H9 (cell line): ENCODE data around the gene KIF12. TPM values are rescaled to one million over a fixed set of nuclear protein-coding genes. Genes with fewer than 3 reads are reported as not detected.
"Not testable (repeated sequence)": the region's sequence is repeated elsewhere in the genome, so short reads cannot be mapped to it uniquely, and the experiment has no call there.

ENCODE experiments used
- DNase-seq: peaks from one replicate; pipeline ENCODE4 v3.0.0-alpha.2; 2017
- H2AFZ ChIP-seq: one replicate; pipeline ENCODE4 v1.6.1; 2013; ENCODE audit warnings: mild to moderate bottlenecking, low read length, control low read depth, moderate library complexity
- H2AK5ac ChIP-seq: 2 replicates; pipeline ENCODE4 v1.6.1; 2013; ENCODE audit warnings: low read length, control low read depth, mixed read lengths; ENCODE audit not compliant: insufficient read length
- H2BK120ac ChIP-seq: one replicate; pipeline ENCODE4 v1.6.1; 2013; ENCODE audit warnings: low read depth, mild to moderate bottlenecking, low read length, control low read depth, inconsistent platforms; ENCODE audit not compliant: poor library complexity, severe bottlenecking
- H2BK12ac ChIP-seq: 2 replicates; pipeline ENCODE4 v1.6.1; 2013; ENCODE audit warnings: low read length, control low read depth, mixed read lengths, low read depth; ENCODE audit not compliant: insufficient read length
- H2BK15ac ChIP-seq: 2 replicates; pipeline ENCODE4 v1.6.1; 2013; ENCODE audit warnings: low read depth, low read length, control low read depth
- H2BK20ac ChIP-seq: one replicate; pipeline ENCODE4 v1.6.1; 2013; ENCODE audit warnings: low read depth, mild to moderate bottlenecking, low read length, control low read depth, inconsistent platforms; ENCODE audit not compliant: poor library complexity, severe bottlenecking
- H2BK5ac ChIP-seq: 2 replicates; pipeline ENCODE4 v1.6.1; 2013; ENCODE audit warnings: low read length, control low read depth, mixed read lengths; ENCODE audit not compliant: insufficient read length
- H3K14ac ChIP-seq: 2 replicates; pipeline ENCODE4 v1.6.1; 2013; ENCODE audit warnings: low read length, control low read depth; ENCODE audit not compliant: insufficient read depth
- H3K18ac ChIP-seq: 2 replicates; pipeline ENCODE4 v1.6.1; 2013; ENCODE audit warnings: low read depth, mild to moderate bottlenecking, mixed read lengths, low read length, control low read depth; ENCODE audit not compliant: insufficient read length
- H3K23ac ChIP-seq: 2 replicates; pipeline ENCODE4 v1.6.1; 2013; ENCODE audit warnings: low read length, control low read depth, mixed read lengths, low read depth; ENCODE audit not compliant: insufficient read length
- H3K23me2 ChIP-seq: 2 replicates; pipeline ENCODE4 v1.6.1; 2013; ENCODE audit warnings: low read depth, mild to moderate bottlenecking, mixed read lengths, low read length, control low read depth; ENCODE audit not compliant: insufficient read length, poor library complexity, severe bottlenecking
- H3K27ac ChIP-seq: 2 replicates; pipeline ENCODE4 v1.5.1; 2013; ENCODE audit warnings: low read length, control low read depth, mixed read lengths, low read depth; ENCODE audit not compliant: insufficient read length
- H3K27me3 ChIP-seq: 2 replicates; pipeline ENCODE4 v1.6.1; 2013; ENCODE audit warnings: low read length, control low read depth, inconsistent platforms; ENCODE audit not compliant: insufficient read depth
- H3K4ac ChIP-seq: 2 replicates; pipeline ENCODE4 v1.6.1; 2013; ENCODE audit warnings: low read depth, mild to moderate bottlenecking, control low read depth, inconsistent platforms, low read length, moderate library complexity
- H3K4me1 ChIP-seq: 2 replicates; pipeline ENCODE4 v1.6.1; 2013; ENCODE audit warnings: low read length, control low read depth, inconsistent platforms; ENCODE audit not compliant: insufficient read depth
- H3K4me2 ChIP-seq: 2 replicates; pipeline ENCODE4 v1.6.1; 2013; ENCODE audit warnings: low read length, control low read depth, mixed read lengths; ENCODE audit not compliant: insufficient read length, insufficient read depth
- H3K56ac ChIP-seq: 2 replicates; pipeline ENCODE4 v1.6.1; 2013; ENCODE audit warnings: low read depth, mild to moderate bottlenecking, mixed read lengths, low read length, control low read depth; ENCODE audit not compliant: insufficient read length
- H3K79me1 ChIP-seq: 2 replicates; pipeline ENCODE4 v1.6.1; 2013; ENCODE audit warnings: low read depth, mild to moderate bottlenecking, moderate library complexity, low read length, control low read depth, inconsistent platforms; ENCODE audit not compliant: insufficient read depth, poor library complexity, severe bottlenecking
- H3K79me2 ChIP-seq: 2 replicates; pipeline ENCODE4 v1.6.1; 2013; ENCODE audit warnings: low read length, control low read depth, inconsistent platforms; ENCODE audit not compliant: insufficient read depth
- H3K9ac ChIP-seq: 2 replicates; pipeline ENCODE4 v1.6.1; 2013; ENCODE audit warnings: low read length, control low read depth, mixed read lengths; ENCODE audit not compliant: insufficient read length; ENCODE audit errors: extremely low read depth
- H3K9me3 ChIP-seq: one replicate; pipeline ENCODE4 v1.6.1; 2013; ENCODE audit warnings: low read depth, low read length, inconsistent platforms; ENCODE audit not compliant: control insufficient read depth
- H3T11ph ChIP-seq: one replicate; pipeline ENCODE4 v1.6.1; 2013; ENCODE audit warnings: mild to moderate bottlenecking, low read length, control low read depth, inconsistent platforms
- H4K20me1 ChIP-seq: one replicate; pipeline ENCODE4 v1.6.1; 2013; ENCODE audit not compliant: control insufficient read depth, insufficient read length, insufficient read depth
- H4K5ac ChIP-seq: 2 replicates; pipeline ENCODE4 v1.6.1; 2013; ENCODE audit warnings: low read depth, mild to moderate bottlenecking, mixed read lengths, low read length, control low read depth; ENCODE audit not compliant: insufficient read length
- H4K8ac ChIP-seq: replicated peaks from 2 replicates; pipeline ENCODE4 v1.6.1; 2013; ENCODE audit warnings: low read length, control low read depth, mixed read lengths, low read depth; ENCODE audit not compliant: insufficient read length
- H4K91ac ChIP-seq: 2 replicates; pipeline ENCODE4 v1.6.1; 2013; ENCODE audit warnings: low read depth, mild to moderate bottlenecking, moderate library complexity, mixed read lengths, low read length, control low read depth; ENCODE audit not compliant: insufficient read length
- H3K27ac Mint-ChIP-seq, 3 experiments: 2 replicates in 2 of 3; 3 replicates in 1 of 3; pipeline ENCODE4 v1.8.0; 2020 to 2021; ENCODE audit warnings: mixed read lengths in 3 of 3, mild to moderate bottlenecking in 1 of 3, moderate library complexity in 1 of 3
- H3K27me3 Mint-ChIP-seq: 2 replicates; pipeline ENCODE4 v1.8.0; 2021; ENCODE audit warnings: low read depth, mild to moderate bottlenecking, moderate library complexity, mixed read lengths
- H3K36me3 Mint-ChIP-seq, 3 experiments: 2 replicates in 2 of 3; 3 replicates in 1 of 3; pipeline ENCODE4 v1.8.0; 2020 to 2021; ENCODE audit warnings: low read depth in 3 of 3, mixed read lengths in 3 of 3; ENCODE audit not compliant: insufficient read depth in 1 of 3
- H3K4me1 Mint-ChIP-seq, 2 experiments: 2 replicates each; pipeline ENCODE4 v1.8.0; 2020; ENCODE audit warnings: mixed read lengths in 2 of 2
- H3K4me3 Mint-ChIP-seq, 2 experiments: 2 replicates in 1 of 2; 3 replicates in 1 of 2; pipeline ENCODE4 v1.8.0; 2020 to 2021; ENCODE audit warnings: mild to moderate bottlenecking in 2 of 2, mixed read lengths in 2 of 2, moderate library complexity in 1 of 2
- H3K9me3 Mint-ChIP-seq, 2 experiments: 2 replicates in 1 of 2; 3 replicates in 1 of 2; pipeline ENCODE4 v1.8.0; 2020; ENCODE audit warnings: mild to moderate bottlenecking in 2 of 2, mixed read lengths in 2 of 2, moderate library complexity in 1 of 2
- CTCF ChIP-seq: fragments of 200-600 bp; sonication (generic); conservative IDR thresholded peaks from 3 replicates; pipeline ENCODE4 v1.8.0; 2021; ENCODE audit warnings: antibody characterized with exemption, mild to moderate bottlenecking
- WGBS: extraction: QIAGEN DNeasy Blood & Tissue Kit; methylation state at CpG from one replicate; pipeline ENCODE4 v1.1.7; 2013; ENCODE audit warnings: missing lambda C conversion rate, low lambda C conversion rate, mixed read lengths; ENCODE audit not compliant: insufficient read length; ENCODE audit errors: extremely low coverage; 5-methylcytosine and 5-hydroxymethylcytosine counted together
- total RNA-seq: library from RNA; stranded (reverse); gene quantifications from 2 replicates; pipeline ENCODE4 v1.2.1, GENCODE V29; 2021

KIF12 gene
- total RNA-seq, 1 experiment from 2014 or later, result 3.3 TPM

DNA sequence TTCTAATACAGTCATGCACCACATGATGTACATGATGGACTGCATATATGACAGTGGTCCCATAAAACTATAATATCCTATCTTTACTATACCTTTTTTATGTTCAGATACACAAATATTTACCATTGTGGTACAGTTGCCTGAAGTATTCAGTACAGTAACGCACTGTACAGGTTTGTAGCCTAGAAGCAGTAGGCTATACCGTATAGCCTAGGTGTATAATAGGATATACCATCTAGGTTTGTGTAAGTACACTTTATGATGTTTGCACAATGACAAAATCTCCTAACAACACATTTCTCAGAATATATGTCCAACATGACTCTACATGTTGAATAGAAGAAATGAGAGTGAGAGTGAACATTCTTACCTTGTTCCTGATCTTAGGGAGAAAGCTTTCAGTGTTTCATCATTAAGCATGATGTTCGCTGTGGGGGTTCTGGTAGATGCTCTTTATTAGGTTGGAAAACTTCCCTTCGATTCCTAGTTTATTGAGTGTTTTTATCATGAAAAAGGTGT, 52.8 kb downstream of the KIF12 start:
- Mint-ChIP-seq H3K9me3 (no peaks in the 10 kb centered on the region), H3K4me3 (no peak overlapping the region), H3K27ac (no peak overlapping the region), H3K27me3 (no peaks in the 10 kb centered on the region), H3K4me1 (0 out of 4 replicates have a peak, but pooled peaks cover 0 to 3% of the 10 kb centered on the region in 2 experiments), H3K36me3 (peaks cover 18 to 36% (median 35%) of the 10 kb centered on the region in 3 experiments; a peak in 6 of 7 replicates)
- Histone ChIP-seq H3K4me1 (no peaks in the 10 kb centered on the region), H4K8ac (no peak overlapping the region), H4K20me1 (no peaks in the 10 kb centered on the region), H3K27ac (no peak overlapping the region), H3K18ac (no peak overlapping the region), H3K79me1 (no peaks in the 10 kb centered on the region), H3K27me3 (no peaks in the 10 kb centered on the region), H3T11ph (no peak overlapping the region), H3K56ac (no peak overlapping the region), H2BK120ac (no peak overlapping the region), H3K23me2 (no peaks in the 10 kb centered on the region), H3K9me3 (no peaks in the 10 kb centered on the region), H3K14ac (no peak overlapping the region), H4K91ac (no peak overlapping the region), H2BK12ac (no peak overlapping the region), H2BK20ac (no peak overlapping the region), H2BK15ac (no peak overlapping the region), H3K23ac (no peak overlapping the region), H4K5ac (no peak overlapping the region), H2AFZ (no peak overlapping the region), H3K4ac (no peak overlapping the region), H2BK5ac (no peak overlapping the region), H3K9ac (no peak overlapping the region), H3K4me2 (no peak overlapping the region), H2AK5ac (no peak overlapping the region), H3K79me2 (no peaks in the 10 kb centered on the region)
- no CpG with 5 or more reads among the region's 4 CpGs for WGBS
- no peak for TF ChIP-seq CTCF
- no peak for DNase-seq

DNA sequence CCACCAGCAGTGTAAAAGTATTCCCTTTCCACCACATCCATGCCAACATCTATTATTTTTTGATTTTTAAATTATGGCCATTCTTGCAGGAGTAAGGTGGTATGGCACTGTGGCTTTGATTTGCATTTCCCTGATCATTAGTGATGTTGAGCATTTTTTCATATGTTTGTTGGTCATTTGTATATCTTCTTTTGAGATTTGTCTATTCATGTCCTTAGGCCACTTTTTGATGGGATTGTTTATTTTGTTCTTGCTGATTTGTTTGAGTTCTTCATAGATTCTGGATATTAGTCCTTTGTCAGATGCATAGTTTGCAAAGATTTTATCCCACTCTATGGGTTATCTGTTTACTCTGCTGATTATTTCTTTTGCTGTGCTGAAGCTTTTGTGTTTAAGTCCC, 55.4 kb downstream of the KIF12 start:
- H3K27me3 ChIP-seq, H3K27ac ChIP-seq, H3K79me2 ChIP-seq, H3K27ac Mint-ChIP-seq, H3K27me3 Mint-ChIP-seq, H2BK12ac ChIP-seq, H3K4me1 Mint-ChIP-seq, H2BK120ac ChIP-seq, H3T11ph ChIP-seq, H4K20me1 ChIP-seq, H4K91ac ChIP-seq, H3K79me1 ChIP-seq, H4K8ac ChIP-seq, H2AFZ ChIP-seq, H3K4me1 ChIP-seq, H2BK5ac ChIP-seq, H3K14ac ChIP-seq, H3K9me3 Mint-ChIP-seq, H3K23me2 ChIP-seq, H3K56ac ChIP-seq, H3K23ac ChIP-seq, H4K5ac ChIP-seq, H3K18ac ChIP-seq, H3K9ac ChIP-seq, H3K4me3 Mint-ChIP-seq, H3K4me2 ChIP-seq, H2BK15ac ChIP-seq, H3K4ac ChIP-seq, H3K9me3 ChIP-seq, DNase-seq, H2BK20ac ChIP-seq, H2AK5ac ChIP-seq: not testable (repeated sequence)
- H3K36me3 Mint-ChIP-seq, result peaks cover 3 to 16% (median 11%) of the 10 kb centered on the region in 3 experiments; a peak in 6 of 7 replicates
